PFSK-1 (cell line): ENCODE results near the gene EEFSEC.

Experiments used
- POLR2AphosphoS5 ChIP-seq: IDR thresholded peaks from 2 replicates; pipeline ENCODE4 v1.6.1; 2012; ENCODE audit warnings: low read depth, mild to moderate bottlenecking, control low read depth, low read length, moderate library complexity
- SIN3A ChIP-seq: IDR thresholded peaks from 2 replicates; pipeline ENCODE4 v1.6.1; 2012; ENCODE audit warnings: mild to moderate bottlenecking, low read length, moderate library complexity, borderline replicate concordance; ENCODE audit not compliant: insufficient read depth
- TAF1 ChIP-seq: IDR thresholded peaks from 2 replicates; pipeline ENCODE4 v1.6.1; 2012; ENCODE audit warnings: low read length, control low read depth, borderline replicate concordance; ENCODE audit not compliant: insufficient read depth
- TF ChIP-seq, protein P1 (sequence below), 2 experiments: IDR thresholded peaks; 2 replicates each; pipeline versions ENCODE4 v1.6.1 to v1.8.0; 2011 to 2012; ENCODE audit warnings: low read depth in 2 of 2, low read length in 2 of 2, control low read depth in 1 of 2, inconsistent platforms in 1 of 2, mild to moderate bottlenecking in 1 of 2, moderate library complexity in 1 of 2; ENCODE audit not compliant: insufficient read depth in 1 of 2

GRCh38 chr3:128424508-128425069 lies 271.3 kb downstream of the EEFSEC start:
- TF ChIP-seq, protein P1, sequence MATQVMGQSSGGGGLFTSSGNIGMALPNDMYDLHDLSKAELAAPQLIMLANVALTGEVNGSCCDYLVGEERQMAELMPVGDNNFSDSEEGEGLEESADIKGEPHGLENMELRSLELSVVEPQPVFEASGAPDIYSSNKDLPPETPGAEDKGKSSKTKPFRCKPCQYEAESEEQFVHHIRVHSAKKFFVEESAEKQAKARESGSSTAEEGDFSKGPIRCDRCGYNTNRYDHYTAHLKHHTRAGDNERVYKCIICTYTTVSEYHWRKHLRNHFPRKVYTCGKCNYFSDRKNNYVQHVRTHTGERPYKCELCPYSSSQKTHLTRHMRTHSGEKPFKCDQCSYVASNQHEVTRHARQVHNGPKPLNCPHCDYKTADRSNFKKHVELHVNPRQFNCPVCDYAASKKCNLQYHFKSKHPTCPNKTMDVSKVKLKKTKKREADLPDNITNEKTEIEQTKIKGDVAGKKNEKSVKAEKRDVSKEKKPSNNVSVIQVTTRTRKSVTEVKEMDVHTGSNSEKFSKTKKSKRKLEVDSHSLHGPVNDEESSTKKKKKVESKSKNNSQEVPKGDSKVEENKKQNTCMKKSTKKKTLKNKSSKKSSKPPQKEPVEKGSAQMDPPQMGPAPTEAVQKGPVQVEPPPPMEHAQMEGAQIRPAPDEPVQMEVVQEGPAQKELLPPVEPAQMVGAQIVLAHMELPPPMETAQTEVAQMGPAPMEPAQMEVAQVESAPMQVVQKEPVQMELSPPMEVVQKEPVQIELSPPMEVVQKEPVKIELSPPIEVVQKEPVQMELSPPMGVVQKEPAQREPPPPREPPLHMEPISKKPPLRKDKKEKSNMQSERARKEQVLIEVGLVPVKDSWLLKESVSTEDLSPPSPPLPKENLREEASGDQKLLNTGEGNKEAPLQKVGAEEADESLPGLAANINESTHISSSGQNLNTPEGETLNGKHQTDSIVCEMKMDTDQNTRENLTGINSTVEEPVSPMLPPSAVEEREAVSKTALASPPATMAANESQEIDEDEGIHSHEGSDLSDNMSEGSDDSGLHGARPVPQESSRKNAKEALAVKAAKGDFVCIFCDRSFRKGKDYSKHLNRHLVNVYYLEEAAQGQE (IDR thresholded peaks at IDR 0.05; ENCODE audit: insufficient read depth in 1 of 2, low read depth in 2 of 2, low read length in 2 of 2), result no peak
- no peak for TF ChIP-seq TAF1
- TF ChIP-seq POLR2AphosphoS5, result no peak
- no peak for TF ChIP-seq SIN3A
